DMS114 treated with DMSO at 0.1 percent for 48 hours (cell line): Measurements from ENCODE around the gene NDUFAF8.

Experiments
- DNase-seq: peaks from one replicate; lab custom pipeline; 2025; ENCODE audit not compliant: unreplicated experiment; lab: John Stamatoyannopoulos, UW

NDUFAF8 gene

DNA sequence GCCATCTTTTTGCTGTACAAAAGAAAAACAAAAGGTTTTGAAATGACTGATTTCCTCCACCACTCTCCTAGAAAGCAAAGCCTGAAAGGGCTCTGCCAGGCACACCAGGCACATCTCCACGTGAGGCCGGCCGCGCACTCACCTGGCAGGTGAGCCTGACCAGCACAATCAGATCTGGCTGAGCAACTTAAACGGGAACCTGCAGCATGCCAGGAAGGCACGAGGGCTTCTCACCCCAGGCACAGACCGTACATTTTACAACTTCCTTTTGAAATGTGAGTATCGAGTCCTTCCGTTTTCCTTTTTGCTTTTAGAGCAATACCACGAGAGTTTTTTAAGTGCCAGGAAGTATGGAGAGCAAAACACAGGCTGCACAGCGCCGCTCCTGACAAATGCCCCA is 33.5 kb downstream of the NDUFAF8 start:
- DNase-seq, result no peak

DNA sequence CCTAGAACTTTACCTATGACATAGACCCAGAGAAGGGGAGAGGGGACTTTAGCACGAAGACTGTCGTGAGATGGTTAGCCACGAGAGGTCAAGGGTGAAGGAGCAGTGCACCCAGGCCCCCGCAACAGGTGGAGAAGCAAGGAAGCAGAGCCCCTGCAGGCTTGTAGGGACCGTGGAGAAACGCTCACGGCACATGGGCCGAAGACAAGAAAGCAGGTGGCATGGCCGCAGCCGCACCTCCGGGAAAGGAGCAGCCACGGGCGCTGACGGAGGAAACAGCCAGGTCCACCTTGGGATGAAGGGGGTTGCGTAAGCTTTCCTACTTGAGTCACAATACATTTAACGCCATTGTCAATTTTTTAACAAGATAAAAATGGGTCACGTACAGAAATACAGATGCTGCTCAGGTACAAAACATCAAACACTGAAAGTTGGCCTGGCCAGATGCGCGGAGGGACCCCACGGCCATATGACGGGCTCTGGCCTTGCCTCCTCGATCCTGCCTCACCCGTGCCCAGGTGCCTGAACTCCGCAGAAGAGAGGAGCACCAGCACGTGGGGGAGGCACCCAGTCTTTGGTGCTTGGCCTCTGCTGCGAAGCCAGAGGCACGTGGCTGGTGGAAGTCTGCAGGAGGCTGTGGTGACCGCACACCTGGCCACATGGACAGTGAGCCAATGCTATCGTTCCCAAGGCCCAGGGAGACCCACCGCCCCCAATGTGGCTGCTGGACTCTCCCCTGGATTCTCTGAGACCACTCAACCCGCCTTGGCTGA is 34.8 kb downstream of the NDUFAF8 start:
- no peak for DNase-seq

DNA sequence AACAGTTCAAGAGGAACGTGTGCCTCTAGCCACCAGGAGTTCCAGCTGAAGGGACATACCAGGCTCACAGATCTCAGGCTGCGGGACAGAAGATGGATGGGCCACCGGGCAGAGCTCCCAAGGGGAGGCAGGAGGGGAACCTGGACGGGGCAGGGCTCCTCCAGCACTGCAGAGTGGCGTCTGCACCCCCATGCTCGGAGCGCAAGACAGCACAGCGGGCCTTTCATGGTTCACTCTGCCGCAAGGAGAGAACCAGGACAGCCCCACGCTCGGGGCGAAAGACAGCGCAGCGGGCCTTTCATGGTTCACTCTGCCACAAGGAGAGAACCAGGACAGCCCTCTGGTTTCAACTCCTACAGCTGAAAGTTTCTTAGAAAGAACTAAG is 35.3 kb downstream of the NDUFAF8 start:
- DNase-seq, result no peak

DNA sequence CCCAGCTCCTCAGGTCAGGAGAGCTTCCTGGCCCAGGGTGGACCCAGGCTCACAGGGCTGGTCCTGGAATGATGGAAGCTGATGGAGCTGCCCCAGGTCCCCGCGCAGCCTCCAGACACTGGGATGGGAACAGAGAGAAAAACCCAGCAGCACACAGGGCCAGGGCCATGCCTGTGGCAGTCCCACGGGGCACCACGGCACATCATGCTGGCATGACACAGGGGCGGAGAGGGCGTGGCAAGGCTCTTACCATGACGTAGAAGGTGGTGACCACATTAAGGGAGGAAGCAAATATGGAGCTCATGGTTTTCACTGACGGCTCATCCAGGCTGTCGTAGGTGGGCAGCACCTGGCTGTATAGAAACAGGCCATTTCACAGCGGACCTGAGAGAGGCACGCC is 37.7 kb downstream of the NDUFAF8 start:
- no peak for DNase-seq

DNA sequence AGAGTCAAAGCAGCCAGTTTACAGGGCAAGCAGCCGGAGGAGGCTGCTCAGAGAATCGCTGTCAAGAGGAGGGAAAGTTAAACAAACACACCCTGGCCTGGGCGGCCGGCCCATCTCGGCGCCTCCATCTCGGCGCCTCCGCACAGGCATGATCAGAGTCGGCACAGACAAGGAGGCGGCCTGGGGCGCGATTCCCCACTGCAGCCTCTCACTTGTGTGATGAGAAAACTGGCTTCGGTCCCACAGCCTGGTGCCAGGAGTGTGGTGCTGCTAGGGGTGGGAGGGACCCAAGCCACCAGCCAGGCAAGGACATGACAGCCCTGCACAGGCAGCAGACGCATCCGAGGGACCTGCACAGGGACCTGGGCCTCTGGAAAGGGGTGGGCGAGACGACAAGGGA is 38.3 kb downstream of the NDUFAF8 start:
- DNase-seq, result no peak

DNA sequence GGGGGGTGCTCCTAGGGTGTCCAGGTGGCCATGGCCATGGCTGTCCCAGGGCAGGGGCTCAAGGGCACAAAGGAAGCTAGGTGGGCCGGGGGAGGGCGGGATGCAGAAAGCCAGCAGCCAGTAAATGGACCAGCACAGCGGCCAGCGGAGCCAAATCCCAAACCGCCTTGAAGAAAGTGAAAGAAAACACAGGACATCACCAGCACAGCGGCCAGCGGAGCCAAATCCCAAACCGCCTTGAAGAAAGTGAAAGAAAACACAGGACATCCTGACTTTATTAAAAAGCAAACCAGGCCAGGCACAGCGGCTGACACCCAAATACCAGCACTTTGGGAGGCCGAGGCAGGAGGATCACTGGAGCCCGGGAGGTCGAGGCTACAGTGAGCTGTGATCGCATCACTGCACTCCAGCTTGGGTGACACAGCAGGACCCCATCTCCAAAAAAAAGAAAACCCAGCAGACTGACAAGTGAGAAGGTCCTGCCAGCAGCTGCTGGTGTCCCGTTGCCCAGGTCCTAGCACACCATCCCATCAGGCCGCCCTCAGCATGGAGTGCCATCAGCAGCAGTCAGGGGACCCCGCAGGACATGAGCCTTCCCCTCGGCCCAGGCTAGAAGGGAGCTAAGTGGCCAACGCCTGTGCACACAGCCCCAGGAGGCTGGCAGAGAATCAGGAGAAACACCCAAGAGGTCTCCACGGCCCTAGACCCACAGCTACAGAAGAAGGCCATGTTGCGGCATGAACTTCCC is 39.0 kb downstream of the NDUFAF8 start:
- no peak for DNase-seq

DNA sequence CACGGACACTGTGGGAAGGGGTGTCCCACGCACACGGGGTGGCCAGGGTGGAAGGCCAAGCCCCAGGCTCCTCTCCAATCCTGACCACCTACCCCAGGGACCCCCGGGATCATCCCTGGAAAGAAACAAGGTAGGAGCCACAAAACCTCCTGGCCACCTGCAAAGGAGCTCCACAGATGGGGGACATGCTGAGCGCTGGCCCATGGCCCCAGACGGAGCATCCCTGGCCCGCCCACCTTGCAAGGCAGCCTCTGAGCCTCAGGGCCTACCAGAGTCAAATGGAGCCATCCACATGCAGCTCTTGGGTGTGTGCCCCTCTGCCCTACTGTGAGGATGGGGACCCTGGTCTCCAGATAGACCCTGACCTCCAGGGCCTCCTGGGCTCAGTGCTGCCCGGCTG is 39.7 kb downstream of the NDUFAF8 start:
- no peak for DNase-seq

DNA sequence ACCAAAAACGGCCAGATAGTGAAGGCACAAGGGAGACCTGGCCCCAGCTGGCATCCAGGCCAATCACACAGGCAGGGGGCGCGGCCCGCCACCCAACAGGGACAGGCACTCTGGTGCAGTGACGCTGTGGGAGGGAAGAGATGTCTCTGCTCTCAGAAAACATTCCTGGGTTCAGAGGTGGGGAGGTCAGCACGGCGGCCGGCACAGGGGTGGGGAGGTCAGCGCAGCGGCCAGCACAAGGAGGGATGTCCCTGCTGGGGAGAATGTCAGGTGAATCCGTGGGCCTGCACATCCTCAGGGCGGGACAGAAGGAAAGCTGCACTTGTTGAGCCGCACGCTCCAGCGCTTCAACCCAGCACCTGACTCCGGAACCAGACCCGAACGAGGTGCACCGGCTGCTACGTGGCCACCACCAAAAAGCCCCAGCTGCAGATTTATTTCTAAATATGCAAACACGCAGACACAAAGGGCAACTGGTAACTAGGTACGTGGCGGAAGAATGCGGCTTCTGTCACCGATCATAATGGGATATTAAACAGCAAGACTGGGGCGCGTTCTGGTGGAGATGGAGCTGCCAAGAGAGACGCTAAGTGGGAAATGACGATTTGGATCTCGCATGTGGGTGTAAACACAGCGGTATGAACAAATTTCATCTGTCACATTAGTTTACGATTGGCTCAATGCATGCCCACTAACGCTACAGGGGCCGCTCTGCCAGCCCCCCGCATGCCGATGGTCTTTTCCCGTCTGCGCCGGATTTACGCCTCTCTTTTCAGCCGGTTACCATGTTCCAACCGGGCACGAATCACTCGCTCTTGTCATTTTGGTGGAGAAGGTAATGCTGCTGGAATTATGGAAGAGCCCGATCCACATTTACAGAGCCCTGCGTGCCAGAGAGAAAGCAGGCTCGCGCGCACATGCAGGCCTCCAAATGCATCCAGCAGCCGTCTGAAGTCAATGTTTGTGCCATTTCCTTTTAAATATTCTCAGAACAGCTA is 40.5 kb downstream of the NDUFAF8 start:
- DNase-seq, result no peak

DNA sequence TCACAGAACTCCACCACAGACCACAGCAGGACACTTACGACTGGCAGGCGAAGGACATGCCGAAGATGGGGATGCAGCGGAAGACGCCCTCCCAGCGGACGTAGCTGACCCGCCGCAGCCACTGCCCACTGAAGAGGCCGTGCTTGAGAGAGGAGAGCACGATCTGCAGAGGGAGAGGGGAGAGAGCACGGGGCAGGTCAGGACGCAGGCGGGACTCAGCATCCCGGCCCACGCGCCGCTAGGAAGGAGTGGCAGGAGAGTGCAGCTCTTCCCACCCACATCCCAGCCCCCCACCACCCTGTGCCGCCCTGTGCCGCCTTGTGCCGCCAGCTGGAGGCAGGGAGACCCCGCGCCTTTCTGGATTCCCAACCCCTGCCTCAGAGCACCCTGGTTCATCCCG is 41.5 kb downstream of the NDUFAF8 start:
- DNase-seq, result no peak

DNA sequence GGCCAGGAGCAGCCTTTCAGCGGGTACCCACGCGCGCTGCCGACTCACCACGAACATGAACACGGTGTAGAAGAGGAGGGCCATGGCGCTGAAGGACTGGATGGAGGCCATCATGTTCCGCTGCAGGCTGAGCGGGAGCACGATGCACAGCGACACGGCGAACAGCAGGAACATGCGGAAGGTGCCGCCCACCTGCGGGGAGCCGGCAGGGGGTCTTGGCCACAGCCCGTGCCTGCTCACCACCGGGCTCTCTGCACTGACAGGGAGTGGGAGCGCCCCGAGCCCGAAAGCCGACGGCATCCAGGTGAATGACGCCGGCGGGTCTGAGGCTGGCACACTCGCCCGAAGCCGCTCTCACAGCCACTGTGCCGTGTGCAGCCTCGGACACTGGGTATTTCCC is 43.0 kb downstream of the NDUFAF8 start:
- DNase-seq, result no peak

DNA sequence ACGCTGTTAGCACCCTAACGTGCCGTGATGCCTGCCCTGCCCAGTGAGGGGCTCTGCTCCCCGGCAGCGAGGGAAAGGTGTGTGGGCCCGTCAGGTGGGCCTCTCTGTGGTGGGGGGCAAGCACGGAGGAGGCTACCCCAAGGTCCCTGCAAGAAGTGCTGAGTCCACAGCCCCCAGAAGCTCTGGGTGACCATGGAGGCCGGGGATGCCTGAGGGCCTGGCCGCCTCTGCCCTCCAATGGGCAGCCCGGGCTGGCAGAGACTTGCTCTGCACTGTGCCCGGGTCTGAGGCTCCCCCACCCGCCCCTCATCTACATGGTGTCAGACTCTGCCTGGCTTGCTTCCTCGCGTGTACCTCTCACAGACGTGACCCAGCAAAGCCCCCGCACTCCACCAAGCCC is 43.8 kb downstream of the NDUFAF8 start:
- no peak for DNase-seq

DNA sequence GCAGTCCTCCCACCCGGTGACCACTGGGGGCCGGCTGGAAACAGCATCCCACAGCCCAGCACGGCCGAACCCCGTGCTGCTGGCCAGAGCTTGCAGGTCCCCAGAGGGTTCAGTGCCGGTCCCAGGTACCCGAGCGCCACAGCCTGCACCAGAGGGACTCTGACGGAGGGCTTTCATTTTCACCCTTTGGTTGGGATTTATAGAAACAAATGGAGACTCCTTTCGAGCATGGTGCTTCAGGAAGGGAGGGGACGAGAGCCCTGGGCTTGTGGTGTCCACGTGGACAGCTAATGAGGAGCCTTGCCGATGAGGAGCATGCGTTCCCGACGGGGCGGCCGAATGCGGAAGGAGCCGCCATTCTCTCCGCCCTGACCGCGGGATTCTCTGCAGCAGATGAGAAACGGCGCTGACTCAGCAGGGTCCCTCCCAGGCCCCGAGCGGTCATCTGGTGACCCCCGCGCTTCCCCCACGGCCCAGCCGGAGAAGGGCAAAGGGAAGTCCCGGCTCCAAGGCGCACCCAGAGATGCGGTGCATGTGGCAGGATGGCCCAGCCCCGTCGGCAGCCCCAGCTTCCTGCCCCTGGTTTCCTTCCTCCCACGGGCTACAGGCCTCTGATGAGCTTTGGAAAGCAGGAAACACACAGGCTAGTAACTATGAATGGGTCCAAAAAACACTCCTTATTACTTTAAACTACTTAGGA is 46.2 kb downstream of the NDUFAF8 start:
- no peak for DNase-seq

DNA sequence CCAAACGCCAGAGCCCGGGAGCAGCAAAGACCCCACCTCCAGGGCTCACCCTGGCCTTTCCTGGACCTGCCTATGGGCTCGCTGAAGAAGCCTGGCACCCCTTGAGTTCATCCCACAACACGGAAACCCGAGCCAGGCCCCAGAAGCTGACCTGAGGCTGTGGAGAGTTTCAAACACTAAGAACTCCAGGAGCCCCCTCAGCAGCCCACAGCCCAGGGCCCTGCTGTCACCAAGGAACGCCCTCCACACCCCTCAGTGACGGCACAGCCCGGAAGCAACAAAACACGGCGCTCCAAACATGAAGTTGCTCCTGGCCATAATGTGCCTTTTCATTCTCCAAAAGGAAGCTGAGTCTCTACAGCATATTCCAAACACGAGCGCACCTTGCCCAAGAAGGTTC is 46.8 kb downstream of the NDUFAF8 start:
- DNase-seq, result no peak

DNA sequence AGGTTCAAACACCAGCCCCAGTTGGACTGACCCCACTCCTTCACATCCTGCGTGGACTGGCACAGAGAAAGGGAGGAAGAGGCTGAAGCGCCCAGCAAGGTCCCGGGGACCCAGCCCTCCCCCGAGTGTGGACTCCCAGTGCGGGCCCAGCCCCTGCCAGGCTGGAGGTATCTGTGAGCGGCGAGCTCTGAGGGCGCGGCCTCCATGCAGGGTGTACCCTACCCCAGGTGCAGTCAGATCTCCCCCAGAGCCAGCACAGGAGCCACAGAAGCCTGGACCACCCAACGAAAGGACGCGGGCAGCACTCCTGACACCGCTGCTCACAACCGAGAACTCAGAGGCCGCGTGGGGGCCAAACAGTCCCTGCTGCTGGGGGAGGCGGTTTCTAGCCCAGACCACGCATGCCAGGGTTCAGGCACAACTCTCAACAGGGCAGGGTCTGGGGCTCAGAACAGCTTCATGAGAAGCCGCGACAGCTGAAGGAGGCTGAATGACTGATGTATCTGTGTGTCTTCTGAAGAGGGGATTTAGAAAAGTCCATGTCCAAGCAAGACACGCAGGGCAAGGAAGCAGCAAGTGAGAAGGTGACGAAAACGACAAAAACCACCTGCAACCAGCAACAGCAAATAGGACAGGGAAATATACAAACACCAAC is 47.5 kb downstream of the NDUFAF8 start:
- no peak for DNase-seq

DNA sequence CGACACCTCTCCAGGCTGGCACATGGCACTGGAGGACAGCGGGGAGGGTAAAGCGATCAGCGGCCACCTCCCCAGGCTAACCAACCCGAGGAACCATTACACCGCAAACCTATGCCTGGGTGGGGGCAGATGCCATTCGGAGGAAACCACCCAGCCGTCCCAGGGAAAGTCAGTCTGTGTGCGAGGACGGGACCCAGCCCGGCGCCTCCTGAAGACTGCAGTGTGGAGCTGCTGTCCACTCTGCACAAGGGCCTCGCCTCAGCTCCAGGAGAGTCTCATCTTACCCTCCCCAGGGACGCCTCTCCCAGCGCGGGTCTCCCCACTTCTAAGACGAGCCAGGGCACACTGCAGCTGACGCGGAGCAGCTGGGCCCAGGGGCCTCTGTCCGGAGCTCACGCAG is 48.0 kb downstream of the NDUFAF8 start:
- DNase-seq, result no peak

DNA sequence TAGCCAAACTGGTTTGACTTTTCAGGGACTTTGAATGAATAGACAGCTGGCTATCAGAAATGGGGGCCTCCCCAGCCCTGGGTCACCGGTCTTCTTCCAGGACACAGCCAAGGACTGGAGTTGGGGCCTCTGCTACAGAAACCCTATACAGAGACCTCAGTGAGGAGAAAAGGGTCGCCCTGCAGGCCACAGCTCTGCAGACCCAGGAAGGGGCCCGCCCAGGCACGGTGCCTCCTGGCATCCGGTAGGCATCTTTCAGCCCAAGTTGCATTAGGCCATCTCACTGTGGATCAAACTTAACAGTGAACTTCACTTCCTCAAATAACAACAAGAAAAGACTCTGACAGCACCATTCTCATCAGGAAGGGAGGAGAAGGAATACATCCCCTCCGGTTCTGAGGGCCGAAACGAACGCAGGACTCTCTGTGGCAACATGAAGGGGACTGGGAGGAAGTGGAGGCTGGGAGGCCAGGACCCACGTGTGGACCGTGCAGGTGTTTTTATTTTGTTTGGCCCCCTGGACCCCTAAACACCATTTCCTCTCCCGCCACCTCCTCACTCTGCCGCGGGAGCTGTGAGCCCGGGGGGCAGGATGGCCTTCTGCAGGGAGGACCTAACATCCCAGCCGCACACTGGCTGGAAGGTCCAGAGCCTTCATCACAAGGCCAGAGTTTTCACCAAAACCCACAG is 48.8 kb downstream of the NDUFAF8 start:
- no peak for DNase-seq

DNA sequence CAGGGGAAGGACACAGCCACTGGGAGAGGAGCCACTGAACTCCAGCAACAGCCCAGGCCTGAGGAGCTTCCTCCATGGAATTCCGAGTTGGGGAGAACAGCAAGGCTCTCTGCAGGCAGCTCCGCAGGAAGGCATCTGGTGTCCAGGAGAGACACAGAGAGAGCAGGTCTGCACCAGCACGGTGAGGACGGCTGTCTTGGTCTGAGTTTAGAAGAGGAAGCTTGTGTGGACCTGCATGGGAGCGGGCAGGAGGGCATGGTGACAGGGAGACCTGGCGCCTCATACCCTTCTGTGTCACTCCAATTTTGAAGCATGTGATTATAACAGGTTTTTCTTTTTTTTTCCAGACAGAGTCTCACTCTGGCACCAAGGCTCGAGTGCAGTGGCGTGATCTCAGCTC is 49.6 kb downstream of the NDUFAF8 start:
- no peak for DNase-seq

DNA sequence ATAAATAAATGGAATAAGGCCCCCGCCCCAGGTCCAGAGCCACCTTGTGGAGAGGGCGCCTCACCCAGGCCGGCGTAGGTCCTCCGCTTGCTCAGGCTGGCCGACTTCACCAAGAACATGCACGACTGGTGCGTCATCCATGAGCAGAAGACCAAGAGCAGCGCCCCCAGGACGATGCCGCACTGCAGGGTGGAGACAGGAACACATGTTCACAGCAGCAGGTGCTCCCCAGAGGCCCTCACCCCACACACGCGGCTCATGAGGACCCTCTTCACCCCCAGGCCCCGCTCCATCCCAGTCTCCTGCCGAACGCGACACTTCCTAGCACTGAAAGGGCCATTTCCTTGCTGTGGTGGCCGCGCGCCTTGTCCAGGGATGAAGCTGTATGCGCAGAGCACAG is 50.5 kb downstream of the NDUFAF8 start:
- DNase-seq, result no peak

DNA sequence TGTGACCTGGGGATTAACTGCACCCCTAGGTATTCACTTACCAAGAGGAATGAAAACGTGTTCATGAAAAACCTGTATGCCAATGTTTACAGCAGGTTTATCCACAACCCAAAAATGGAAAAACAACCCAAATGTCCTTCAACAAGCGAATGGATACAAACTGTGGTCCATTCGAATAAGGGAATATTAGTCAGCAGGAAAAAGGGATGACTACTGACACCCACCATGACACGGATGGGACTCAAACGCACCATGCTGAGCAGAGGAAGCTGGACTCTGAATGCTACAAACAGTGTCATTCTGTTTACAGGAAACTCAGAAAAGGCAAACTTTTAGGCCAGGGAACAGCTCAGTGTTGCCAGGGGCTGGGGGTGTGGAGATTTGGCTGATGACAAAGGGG is 51.1 kb downstream of the NDUFAF8 start:
- DNase-seq, result no peak
